ENCODE measurements around the gene CREG1.

GRCh38 chr1:167502719-167503462, 50.7 kb downstream of the CREG1 start:
- no peak for TF ChIP-seq CTCF (IDR thresholded peaks at IDR 0.05)
- TF ChIP-seq POLR2A (IDR thresholded peaks at IDR 0.05) = no peak
- TF ChIP-seq POLR2AphosphoS5 (IDR thresholded peaks at IDR 0.05) = no peak
